Amniotic epithelial cell (primary cell): ENCODE results near the gene SGO2.
"Not testable (repeated sequence)": the region's sequence is repeated elsewhere in the genome, so short reads cannot be mapped to it uniquely, and the experiment has no call there.

ENCODE experiments used
- DNase-seq: peaks from one replicate; pipeline ENCODE4 v3.0.0-alpha.2; 2010; ENCODE audit warnings: low read depth

SGO2 gene

DNA sequence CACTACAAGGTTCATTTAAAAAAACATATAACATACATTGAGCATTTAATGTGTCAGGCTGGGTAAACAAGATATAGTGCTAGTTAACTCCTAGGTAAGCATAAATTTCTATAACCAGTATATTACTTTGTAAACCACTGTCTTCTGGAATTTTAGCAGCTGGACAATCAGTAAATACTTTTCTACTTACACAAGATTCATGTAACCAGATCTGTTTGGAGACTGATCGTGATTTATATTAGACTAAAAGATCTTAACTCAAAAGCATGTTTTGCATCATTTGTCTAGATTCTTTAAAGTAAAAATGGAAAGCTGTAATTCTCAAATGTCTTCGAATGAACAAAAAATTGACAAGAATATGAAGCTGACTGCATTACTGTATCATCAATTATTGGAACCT, 941 bp upstream of the SGO2 start:
- DNase-seq = peak; percentile 17

DNA sequence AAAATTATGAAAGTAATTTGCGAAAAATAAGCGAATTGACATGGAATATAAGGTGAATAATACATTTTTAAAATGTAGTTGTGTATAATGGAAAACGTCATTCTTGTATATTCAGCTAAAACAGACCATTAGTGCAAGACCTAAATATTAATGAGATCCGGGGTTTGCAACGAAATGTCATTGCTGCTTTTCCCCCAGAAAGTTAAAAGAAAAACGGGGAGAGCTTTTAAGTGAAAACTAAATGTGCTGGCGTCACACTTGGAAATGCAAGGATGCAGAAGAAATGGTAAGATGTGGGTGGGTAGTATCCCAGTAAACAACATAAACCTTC, 491 bp upstream of the SGO2 start:
- no peak for DNase-seq

GRCh38 chr2:200528228-200528627, 2.2 kb downstream of the SGO2 start:
- no peak for DNase-seq

GRCh38 chr2:200533754-200534153, 7.7 kb downstream of the SGO2 start:
- DNase-seq = peak; percentile 6

DNA sequence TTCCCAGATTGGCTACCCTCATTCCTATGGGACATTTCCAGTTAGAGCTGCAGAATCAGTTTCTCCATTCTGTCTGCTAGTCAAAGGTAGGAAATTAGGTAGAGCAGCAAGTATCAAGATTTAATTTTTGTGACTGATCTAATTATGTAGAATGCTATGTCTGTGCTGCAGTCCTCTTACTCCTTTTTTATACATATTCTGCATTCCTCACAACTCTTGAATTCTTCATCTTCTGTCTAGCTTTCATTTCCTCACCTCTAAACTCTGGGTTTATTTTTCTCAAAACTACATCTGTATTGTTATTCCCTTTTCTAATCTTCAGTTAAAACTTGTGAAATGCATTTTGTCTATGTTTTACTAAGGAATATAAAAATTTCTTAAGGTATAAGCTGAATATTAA, 8.6 kb downstream of the SGO2 start:
- peak; percentile 7 for DNase-seq

DNA sequence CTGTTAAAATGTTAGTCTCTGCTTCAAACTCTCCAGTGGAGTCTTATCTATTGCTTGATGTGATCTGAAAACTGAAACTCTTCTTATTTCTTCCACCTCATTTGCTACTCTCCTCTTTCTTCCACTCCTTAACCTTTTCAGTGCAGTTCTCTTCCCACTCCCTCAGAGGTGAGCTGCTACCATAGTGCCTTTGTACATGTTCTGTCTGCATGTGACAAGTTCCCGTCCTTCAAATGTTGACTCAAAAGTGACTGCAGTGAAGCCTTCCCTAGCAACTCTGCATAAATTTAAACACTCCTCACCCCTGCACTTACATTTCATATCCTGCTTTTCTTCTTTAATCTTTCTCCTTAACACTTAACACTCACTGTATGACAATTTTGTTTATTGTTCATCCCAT, 12.1 kb downstream of the SGO2 start:
- DNase-seq = no peak

- DNase-seq = no peak
Measured at GRCh38 chr2:200540793-200541192, 14.8 kb downstream of the SGO2 start.

- DNase-seq = not testable (repeated sequence)
Measured at GRCh38 chr2:200566596-200566995, 40.6 kb downstream of the SGO2 start.

GRCh38 chr2:200567932-200568331, 41.9 kb downstream of the SGO2 start:
- no peak for DNase-seq

- no peak for DNase-seq
Measured at GRCh38 chr2:200575957-200576356, 50.0 kb downstream of the SGO2 start.

DNA sequence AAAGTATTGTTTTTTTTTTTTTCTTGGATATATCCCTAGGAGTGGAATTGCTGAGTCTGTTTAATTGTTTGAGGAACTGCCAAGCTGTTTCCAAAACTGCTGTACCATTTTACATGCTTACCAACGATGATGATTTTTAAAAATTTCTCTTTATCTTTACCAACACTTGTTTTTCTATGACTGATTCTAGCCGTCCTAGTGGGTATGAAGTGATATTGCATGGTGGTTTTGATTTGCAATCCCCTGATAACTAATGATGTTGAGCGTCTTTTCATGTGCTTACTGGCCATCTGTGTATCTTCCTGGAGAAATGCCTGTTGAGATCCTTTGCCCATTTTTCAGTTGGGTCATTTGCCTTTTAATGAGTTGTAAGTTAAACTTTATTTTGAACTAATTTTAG, 51.0 kb downstream of the SGO2 start:
- peak; percentile 17 for DNase-seq

DNA sequence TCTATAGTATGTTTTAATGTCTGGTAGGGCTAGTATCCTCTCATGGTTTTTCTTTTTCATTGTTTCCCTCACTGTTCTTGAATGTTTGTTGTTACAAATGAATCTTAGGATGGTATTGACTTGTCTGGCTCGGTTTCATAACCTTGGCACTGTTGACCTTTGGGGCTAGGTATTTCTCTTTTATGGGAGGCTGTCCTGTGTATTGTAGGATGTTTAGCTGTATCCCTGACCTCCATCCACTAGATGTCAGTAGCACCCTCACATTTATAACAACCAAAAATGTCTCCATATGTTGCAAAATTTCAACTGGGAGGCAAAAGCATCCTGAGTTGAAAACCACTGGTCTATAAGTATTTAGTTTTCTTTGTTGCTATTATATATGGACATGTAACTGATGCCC, 52.8 kb downstream of the SGO2 start:
- peak; percentile 67 for DNase-seq

DNA sequence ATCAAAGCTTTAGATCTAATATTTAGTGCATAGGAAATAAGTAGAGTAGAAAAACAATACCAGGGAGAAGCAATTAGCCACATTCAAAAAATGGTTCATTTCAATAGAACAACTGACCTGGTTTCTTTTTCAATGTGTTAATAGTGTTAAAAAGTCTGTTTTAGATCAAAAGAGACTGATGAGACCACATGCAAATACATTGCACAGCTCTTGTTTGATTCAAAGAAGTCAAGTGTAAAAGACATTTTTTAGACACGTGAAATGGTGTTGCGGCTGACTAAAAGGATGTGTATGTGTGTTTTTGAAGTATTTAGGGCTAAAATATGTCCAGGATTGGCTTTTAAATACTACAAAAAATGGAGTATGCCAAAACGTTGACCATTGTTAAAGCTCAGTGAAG, 58.6 kb downstream of the SGO2 start:
- no peak for DNase-seq

GRCh38 chr2:200585340-200585729, 59.3 kb downstream of the SGO2 start:
- DNase-seq = no peak

DNA sequence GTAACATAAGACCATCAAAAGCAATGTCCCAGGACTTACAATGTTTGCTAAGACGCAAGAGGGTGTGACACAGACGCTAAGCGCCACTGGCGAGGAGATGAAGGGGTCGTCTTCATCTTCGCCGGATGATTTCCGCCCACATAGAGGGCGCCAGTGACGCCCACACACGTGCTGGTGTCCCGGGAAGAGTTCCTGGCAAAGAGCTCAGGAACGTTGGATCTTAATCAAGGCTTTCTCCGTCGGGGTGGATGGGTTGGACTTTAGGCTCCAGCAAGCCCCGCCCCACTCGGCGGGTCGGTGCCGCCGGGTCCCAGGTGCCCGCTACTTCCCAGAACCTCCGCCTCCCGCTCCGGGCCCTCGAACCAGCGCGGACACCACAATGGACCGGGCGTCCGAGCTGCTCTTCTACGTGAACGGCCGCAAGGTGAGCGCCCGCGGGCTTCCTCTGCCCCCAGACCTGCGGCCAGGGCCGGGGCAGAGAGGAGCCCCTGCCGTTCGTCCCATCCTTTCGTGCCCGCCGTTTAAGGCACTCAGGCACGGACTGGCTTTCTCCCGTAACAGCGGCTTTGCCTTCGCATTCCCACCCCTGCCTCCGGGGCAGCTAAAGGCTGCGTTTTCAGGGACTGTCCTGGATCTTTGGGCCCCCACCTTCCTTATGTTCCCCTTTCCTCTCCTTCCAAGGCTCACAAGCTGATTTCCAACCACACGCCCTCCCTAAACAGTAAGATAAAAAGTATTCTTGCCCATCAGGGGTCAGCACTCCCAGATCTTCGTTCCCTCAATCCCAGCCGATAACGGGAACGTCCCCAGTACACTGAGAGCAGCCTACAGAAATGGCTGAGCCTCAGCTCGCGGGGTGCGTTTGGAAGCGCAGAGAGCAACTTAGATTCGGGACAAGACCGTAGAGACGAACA, 60.0 kb downstream of the SGO2 start, which contains the start of gene AOX1:
AOX1 (plus strand) TSS at position 285 of the 914 bp plus-strand sequence; CDS start at position 380, 95 bp downstream.
- peak; percentile 82 for DNase-seq

GRCh38 chr2:200586644-200586975, 60.6 kb downstream of the SGO2 start:
- DNase-seq = no peak

DNA sequence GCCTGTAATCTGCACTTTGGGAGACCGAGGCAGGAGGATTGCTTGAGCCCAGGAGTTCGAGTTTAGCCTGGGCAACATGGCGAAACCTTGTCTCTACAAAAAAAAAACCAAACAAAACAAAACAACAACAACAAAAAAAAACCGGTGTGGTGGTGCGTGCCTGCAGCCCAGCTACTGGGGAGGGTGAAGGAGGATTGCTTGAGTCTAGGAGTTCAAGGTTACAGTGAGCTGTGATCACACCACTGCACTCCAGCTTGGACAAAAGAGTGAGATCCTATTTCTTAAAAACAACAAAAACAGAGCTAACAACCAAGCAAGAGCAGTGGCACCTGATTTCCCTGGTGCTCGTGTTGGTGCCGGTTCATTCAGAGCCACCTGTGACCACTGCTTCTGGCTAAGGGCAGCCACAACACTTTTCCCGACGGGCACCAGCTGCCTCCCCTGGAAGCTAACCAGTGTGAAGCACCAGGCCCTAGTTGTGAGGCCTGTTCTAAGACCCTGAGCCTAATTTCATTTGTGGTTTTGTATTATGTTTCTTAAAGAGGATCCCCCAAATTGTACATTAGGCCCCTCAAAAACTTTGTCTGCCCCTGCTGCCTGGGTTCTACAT, 61.1 kb downstream of the SGO2 start:
- DNase-seq = no peak

- no peak for DNase-seq
Measured at GRCh38 chr2:200588076-200588678, 62.2 kb downstream of the SGO2 start.

DNA sequence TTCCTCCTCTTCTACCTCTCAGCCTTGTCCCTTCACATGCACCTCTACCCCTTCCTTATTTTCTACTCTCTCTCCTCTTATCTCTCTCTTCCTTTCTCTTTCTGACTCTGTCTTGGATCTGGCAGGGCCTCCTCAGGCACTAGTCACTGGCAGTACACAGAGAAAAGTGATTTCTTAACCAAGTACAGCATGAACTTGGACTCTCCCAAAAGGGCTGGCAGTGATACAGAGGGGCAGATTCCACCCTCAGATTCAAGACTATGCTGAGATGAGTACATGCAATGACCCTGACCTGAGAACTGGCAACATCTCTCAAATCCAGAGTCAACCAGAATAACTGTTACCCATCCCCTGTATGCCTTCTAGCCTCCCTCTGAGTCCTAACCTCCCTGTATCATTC, 64.1 kb downstream of the SGO2 start:
- peak; percentile 83 for DNase-seq

GRCh38 chr2:200591308-200591707, 65.3 kb downstream of the SGO2 start:
- DNase-seq = no peak

DNA sequence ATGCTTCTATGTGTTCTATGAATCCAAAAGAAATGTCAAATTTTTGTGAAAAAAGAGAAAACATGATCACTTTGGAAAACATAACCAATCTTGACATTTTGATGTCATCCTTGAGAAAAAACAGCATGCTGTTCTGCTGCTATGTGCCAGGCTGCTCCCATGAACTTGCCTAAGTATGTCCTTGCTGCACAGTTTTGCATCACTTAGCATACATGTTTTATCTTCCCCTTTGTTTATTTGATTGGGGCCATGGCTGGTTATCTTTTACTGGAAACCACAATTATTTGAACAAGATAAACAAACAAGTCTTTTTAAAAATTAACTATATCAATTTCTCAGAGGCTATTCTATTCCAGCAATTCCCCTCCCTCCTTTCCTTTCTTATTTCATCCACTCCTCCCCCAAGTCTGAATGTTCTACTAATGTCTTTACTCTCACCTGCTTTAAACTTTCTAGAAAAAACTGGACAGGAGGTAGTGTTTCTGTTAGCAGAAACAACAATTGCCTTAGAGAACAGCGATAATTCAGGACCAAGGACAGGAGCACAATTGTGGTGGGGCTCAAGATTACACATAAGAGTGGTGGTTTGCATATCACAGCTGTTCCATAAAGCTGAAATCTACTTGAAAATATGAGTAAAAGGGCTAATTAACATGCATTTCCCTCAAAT, 66.5 kb downstream of the SGO2 start:
- peak; percentile 95 for DNase-seq

DNA sequence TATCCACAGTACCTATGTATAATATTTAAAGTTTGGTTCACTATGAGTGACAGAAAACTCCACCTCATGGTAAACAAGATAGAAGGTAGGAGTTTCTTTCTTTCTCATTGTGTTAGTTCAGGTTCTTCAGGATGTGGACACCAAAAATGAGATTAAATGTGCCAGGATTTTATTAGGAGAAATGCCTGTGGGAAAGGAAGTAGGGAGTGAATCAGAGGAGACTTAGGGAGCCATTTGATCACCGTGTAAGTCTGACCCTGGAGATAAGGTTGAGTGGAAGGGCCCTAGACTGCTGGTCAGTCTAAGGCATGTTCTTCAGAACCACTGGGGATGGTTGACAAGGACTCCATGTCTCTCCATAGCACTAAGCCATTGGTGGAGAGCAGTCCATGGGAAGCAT, 67.9 kb downstream of the SGO2 start:
- DNase-seq = peak; percentile 76

GRCh38 chr2:200595913-200596312, 69.9 kb downstream of the SGO2 start:
- DNase-seq = no peak
